Midbrain (tissue), 1 donor: ENCODE results near the gene THAP2.

Source experiments
- DNase-seq: peaks from one replicate; lab custom pipeline; 2025; lab: John Stamatoyannopoulos, UW

THAP2 gene

GRCh38 chr12:71703206-71703605, 39.1 kb downstream of the THAP2 start:
- no peak for DNase-seq

- DNase-seq: no peak
Measured at GRCh38 chr12:71704920-71705319, 40.8 kb downstream of the THAP2 start.

- no peak for DNase-seq
Measured at GRCh38 chr12:71708658-71709057, 44.6 kb downstream of the THAP2 start.

- DNase-seq: no peak
Measured at GRCh38 chr12:71710276-71711125, 46.4 kb downstream of the THAP2 start.

GRCh38 chr12:71718611-71719010, 54.5 kb downstream of the THAP2 start:
- DNase-seq: no peak

GRCh38 chr12:71719647-71720370, 55.7 kb downstream of the THAP2 start:
- DNase-seq: no peak

- DNase-seq: no peak
Measured at GRCh38 chr12:71721783-71722505, 57.8 kb downstream of the THAP2 start.

GRCh38 chr12:71725011-71725410, 60.9 kb downstream of the THAP2 start:
- DNase-seq: no peak

- no peak for DNase-seq
Measured at GRCh38 chr12:71726548-71726947, 62.4 kb downstream of the THAP2 start.

GRCh38 chr12:71727958-71728357, 63.9 kb downstream of the THAP2 start:
- no peak for DNase-seq
